Sciatic nerve (tissue), 2 donors: ENCODE data around the gene TRIM14. TPM values are rescaled to one million over a fixed set of nuclear protein-coding genes. Genes with fewer than 3 reads are reported as not detected.
"Not testable (repeated sequence)": the region's sequence is repeated elsewhere in the genome, so short reads cannot be mapped to it uniquely, and the experiment has no call there.

Source experiments
- ATAC-seq: fragments of 200-7000 bp; cut with Tn5 transposase; one replicate; pipeline ENCODE4 v1.9.1; 2020; ENCODE audit warnings: mild to moderate bottlenecking, moderate library complexity
- DNase-seq: peaks from one replicate; pipeline ENCODE4 v3.0.0-alpha.2; 2020; ENCODE audit warnings: low spot score
- intact Hi-C: fragments of 100-400 bp; cut with DNase I; formaldehyde crosslinking; loops from one replicate; pipeline ENCODE4 v1.14.2; 2022
- total RNA-seq: library from RNA; stranded (reverse); fragmentation: NEBNext Ultra II Directional; extraction: Animal tissue kit (Norgen Biotek cat#: 25700); gene quantifications from one replicate; pipeline ENCODE4 v1.2.1, GENCODE V29; 2021
- donor health status: DM: no; HTN: no; CAD: no.
- donor health status: DM: no; HTN: no; CAD: no.

TRIM14 gene
- total RNA-seq, 1 donor from 2014 or later, result 12.6 TPM

DNA sequence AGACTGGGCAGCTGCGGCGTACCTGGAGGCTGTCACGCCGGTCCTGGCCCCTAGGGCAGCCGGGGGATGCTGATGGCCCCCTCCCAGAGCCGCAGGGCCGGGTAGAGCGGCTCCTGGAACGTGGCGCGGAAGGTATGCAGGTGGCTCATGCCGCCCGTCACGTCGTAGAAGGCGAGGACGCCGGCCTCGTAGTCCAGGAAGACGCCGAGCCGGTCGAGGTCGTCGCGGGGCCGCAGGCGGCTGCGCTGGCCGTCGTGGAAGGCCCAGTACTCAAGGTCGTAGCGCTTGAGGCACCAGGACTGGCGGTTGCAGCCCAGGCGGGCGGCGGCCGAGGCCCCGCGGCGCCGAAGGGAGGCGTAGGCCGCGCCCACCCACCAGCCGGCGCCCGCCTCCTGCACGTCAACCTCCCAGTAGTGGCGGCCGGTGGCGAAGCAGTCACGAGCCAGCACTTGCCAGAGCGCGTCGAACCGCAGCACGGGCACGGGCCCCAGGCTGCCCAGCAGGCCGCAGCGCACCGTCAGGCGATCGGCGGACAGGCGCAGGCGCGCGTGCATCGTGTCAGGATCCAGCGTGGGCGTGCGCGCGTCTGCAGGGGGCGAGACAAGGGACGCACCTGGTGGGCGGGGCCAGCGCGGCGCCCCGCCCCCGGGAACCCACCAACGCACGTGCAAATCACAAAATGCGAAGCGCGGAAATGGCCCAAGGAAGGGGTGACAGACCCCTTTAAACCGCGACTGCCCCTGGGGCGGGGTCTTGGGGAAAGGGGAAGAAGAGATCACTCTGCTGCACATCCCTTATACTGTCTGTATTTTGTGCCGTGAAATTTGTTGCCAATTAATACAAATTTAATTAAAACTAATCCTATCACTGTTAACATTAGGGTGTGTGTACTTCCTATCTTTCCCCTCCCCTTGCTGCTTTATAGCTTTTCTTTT is 31.3 kb downstream of the TRIM14 start:
- intact Hi-C loops, result no loop called here
- DNase-seq (peak; percentile 76), ATAC-seq (peak; percentile 84)

DNA sequence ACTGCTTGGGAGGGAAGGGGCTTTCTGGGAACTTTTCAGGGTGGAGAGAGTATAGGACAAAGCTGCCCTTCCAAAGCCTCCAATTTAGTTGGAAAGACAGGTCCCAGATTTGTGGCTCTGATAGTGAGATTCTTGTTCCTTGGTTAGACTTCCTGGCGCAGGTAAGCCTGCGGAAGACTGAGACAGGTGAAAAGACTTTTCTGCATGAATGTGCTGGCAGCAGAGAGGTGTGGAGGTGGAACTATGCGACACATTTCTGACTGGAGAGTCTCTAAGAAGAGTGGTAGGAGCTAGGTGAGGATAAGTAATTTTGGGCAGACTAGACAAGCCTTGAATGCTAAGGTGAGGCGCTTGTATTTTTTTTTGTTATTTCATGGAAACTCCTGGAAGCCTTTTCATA is 32.6 kb downstream of the TRIM14 start:
- DNase-seq, result no peak
- no peak for ATAC-seq
- intact Hi-C loops, result no loop called here

DNA sequence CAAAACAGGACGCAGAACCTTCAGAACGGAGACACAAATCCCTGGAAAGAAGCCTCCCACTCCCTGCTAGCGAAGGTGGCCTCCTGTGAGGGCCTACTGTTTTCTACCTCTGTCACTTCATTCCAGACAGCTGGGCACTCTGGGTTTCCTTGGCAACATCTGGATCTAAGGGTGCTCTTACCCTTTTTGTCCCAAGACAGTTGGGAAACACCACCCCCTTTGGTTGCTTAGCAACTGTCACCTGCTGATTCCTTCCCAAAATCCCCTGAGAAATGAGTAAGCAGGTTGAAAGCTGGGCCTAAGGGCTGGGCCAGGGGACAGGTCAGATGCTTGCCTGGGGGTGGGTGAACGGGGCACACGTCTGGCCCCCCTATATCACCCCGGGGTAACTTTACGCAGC is 33.1 kb downstream of the TRIM14 start:
- ATAC-seq, result no peak
- no peak for DNase-seq
- intact Hi-C loops, result no loop called here

DNA sequence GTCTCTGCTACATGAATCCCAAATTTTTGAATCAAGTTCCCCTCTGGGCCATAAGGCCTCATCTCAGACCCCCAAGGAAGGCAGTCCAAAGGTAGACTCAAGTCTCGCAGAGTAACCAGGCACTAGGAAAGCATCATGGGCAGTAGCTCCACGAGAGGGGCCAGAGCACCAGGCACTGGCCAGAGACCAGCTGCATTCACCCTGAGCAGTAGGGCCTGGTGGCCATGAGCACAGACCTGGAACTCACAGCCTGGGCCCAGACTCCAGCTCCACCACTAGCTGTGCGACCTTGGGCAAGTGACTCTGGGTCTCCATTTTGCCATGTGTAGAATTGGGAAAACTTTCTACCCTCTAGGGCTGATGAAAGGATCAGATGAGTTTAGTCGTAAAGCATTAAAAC is 34.0 kb downstream of the TRIM14 start:
- intact Hi-C loops, result no loop called here
- ATAC-seq (no peak), DNase-seq (no peak)

DNA sequence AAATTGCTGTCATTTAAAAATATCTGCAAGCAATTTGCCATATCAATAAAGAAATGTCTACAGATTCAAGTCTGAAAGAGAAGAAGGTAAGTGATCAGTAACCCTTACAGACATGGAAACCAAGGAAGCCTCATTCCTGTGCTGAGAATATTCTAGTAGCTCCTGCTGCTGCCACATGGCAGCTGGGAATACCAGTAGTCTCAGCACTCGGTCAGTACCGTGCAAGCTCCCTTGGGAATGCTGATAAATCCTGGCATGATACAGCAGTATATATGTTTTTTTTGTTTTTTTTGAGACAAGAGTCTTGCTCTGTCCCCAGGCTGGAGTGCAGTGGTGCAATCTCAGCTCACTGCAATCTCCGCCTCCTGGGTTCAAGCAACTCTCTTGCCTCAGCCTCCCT is 34.6 kb downstream of the TRIM14 start:
- DNase-seq, result no peak
- intact Hi-C loops, result no loop called here
- no peak for ATAC-seq

DNA sequence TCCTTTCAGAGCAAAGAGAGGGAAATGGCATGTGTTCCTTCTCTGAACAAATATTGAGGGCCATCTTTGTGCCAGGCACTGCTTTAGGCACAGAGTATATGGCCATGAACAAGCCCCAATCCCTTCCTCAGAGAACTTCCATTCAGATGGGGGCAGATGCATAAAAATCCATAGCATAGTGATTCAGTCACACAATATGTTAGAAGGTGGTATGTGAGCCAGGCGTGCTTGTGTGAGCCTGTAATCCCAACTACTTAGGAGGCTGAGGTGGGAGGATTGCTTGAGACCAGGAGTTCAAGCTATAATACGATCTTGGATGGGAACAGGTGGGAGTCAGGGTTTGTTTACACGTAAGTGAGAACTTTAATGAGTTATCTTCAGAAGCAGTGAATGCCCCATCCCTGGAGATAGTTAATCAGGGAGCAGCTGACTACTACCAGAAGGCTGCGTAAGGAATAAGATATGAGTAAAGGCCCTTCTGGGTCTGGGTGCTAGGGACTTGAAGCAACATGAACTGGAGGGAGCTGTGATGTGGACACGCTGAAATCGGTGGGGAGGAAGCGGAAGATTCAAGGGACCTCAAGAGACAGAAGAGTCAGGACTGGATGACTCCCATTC is 35.3 kb downstream of the TRIM14 start:
- intact Hi-C loops, result no loop called here
- no peak for ATAC-seq
- no peak for DNase-seq

DNA sequence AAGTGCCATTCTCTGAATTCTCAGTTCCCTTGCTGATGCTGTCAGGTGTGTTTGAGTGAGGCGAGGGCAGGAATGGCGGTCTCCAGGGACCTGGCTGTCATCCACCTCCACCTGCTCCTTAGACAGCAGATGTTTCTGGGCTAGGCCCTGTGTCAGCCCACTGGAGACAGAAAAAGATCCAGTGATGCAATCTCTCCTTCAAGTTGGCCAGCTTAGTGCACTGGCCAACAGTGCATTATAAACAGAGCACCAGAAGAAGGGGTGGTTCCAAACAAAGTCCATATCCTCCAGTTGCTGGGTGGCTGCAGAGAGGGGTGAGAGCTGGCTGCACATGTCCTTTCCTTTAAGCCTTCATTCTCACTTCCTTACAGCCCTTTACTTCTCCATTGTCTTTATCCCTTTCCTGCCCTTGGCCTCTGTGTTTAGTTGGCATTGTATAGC is 35.9 kb downstream of the TRIM14 start:
- ATAC-seq (peak; percentile 75), DNase-seq (no peak)
- intact Hi-C loops, result no loop called here

DNA sequence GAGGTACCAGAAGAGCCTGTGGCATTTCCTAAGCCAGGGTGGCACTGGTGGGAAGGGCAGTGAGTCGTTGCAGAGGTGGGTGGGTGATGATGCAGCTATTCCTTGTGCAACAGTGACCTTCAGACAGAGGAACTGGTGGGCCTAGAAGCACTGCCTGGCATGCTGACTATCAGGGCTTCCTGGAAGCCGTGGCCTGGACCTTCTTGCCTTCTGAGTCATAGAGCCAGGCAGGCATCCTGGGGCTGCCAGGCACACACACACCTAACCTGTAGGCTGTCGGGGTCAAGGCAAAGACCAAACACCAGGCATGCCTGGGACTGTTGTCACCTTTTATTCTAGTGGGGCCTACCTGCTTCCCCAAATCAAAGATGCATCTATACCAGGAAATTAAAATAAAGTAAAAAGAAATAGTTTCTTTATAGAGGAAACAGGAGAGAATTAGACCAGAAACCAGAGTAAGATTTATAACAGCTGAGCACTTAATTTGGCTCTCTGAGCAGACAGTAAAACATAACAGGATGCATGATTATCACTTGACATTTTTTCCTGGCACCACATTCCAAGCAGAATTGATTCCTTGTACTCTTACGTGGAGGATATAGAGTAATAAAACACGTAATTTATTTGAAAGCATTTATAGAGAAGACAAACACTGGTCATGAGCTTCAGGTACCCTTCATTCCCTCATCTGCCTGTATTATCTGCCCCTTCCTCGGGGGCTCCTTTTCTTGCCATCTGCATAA is 37.4 kb downstream of the TRIM14 start:
- ATAC-seq (no peak), DNase-seq (no peak)
- intact Hi-C loops, result no loop called here

DNA sequence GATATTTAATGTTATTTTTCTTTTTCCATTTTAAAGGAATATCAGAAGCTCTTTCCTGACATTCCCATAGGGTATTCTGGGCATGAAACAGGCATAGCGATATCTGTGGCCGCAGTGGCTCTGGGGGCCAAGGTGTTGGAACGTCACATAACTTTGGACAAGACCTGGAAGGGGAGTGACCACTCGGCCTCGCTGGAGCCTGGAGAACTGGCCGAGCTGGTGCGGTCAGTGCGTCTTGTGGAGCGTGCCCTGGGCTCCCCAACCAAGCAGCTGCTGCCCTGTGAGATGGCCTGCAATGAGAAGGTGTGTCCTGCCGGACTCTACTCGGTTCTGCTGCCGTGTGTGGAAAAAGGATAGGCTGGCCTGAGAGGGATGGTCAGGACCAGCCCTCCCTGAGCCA is 38.2 kb downstream of the TRIM14 start:
- ATAC-seq (no peak), DNase-seq (no peak)
- intact Hi-C loops, result no loop called here

DNA sequence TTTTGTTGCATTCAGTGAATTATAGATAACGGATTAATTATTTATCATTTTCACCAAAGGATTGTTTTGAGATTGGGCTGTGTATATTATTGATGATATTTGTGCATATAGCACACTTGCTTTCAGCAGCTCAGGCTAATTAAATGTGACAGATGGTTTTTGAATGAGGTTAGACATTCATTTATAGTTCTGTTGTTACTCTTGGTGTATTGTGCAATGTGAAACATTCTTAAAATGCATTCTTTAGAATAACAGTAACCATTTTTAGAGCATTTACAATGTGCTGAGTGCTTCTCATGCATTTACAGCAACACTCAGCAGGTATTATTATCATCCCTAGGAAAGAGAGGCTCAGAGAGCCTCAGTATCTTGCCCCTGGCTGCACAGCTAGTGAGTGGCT is 38.7 kb downstream of the TRIM14 start:
- ATAC-seq, result no peak
- intact Hi-C loops, result no loop called here

DNA sequence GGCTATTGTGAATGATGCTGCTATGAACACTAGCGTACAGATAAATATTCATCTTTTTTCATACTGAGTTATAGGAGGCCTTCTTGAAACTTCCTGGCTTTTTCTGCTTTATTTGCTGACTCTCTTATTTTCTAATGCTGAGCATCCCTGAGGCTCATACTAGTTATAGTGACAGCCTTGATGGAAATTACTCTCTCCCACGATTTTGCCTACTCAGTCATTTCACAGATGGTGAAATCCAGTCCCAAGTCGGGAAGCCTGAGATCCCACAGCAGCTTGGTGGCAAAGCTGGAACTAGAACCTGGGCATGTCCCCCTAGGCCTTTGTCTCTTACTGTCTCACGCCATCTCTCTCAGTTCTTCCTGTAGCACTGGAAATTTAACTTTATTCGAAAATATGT is 40.1 kb downstream of the TRIM14 start:
- intact Hi-C loops, result loop anchor here (10.0 kb wide), 1 partner anchor 126 kb away; no protein-coding TSS in a partner anchor

More for the DNA sequence above, 38.7 kb downstream of the TRIM14 start:
- no peak for DNase-seq

DNA sequence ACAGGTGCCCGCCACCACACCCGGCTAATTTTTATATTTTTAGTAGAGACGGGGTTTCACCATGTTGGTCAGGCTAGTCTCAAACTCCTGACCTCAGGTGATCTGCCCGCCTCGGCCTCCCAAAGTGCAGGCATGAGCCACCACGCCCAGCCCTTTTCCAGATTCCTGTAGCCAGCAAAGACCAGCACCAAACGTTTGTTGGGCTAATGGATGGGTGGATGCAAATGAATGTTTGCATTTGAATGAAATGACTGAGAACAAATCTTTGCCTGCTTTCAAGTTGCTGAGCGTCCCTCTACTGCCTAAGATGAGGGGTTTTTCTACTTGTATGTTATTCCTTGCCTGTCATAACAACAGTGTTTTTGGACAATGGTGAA is 42.5 kb downstream of the TRIM14 start:
- not testable (repeated sequence) for ATAC-seq, DNase-seq
- intact Hi-C loops, result loop anchor here (10.0 kb wide), 1 partner anchor 128 kb away; no protein-coding TSS in a partner anchor

More for the DNA sequence above, 40.1 kb downstream of the TRIM14 start:
- DNase-seq (no peak), ATAC-seq (no peak)

DNA sequence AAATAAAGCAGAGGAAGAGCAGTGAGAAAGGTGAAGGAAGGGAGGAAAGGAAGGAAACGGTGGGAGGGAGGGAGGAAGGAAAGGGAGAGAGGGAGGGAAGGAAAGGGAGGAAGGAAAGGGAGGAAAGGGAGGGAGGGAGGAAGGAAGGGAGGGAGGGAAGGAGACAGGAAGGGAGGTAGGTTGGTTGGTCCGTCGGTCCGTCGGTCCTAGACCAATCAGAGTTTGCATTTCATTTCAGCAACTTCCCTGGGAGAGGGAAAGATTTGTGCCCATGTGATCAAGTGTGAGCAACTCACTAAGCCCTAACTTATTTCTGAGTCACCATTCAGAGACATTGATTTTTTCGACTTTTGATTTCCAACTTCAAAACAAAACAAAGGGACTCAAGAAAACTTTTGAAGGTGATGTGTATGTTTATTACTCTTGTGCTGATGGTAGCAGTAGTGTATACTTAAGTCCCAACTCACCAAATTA is 43.7 kb downstream of the TRIM14 start:
- intact Hi-C loops, result loop anchor here (10.0 kb wide), 1 partner anchor 129 kb away; no protein-coding TSS in a partner anchor
- peak; percentile 77 for ATAC-seq

DNA sequence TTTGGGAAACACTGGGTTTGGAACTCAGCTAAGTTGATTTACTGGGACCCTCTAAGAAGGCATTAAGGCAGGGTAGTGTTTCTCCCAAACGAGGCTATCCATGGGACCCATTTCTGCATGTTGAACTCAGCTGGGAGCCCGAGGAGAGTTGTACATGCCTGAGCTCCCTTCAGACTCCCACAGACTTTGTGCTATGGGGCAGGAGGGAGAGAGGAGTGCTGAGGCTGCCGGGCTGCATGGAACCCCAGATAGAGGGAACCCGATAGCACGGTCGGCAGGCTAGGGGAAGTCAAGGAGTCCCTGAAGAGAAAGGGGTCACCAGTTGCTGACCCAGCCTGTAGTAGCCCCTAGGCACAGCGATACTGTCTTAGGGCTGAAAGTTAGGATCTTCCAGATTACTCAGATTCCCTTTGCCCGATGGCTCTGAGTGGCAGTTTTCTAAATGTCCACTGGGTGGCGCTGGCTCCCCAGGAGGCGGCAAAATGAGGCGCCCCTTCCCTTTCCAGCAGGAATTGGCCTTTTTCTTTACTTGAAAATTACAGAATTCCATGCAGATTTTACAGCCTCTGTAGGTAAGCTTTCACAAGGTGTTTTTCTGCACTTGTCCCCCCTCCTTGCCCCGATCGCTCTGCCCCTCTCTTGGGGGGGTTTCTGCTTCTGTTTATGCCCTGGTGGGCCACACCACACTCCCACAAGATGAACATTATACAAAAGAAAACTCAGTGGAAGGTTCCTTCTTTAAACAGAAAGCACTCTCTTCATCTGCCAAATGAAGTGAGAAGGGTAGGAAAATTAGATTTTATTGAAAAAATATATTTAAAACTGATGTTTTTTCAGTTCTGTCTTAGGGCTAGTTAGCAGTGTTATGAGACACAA is 44.7 kb downstream of the TRIM14 start:
- DNase-seq (peak; percentile 83), ATAC-seq (peak; percentile 81)
- intact Hi-C loops, result loop anchor here (10.0 kb wide), 1 partner anchor 130 kb away; no protein-coding TSS in a partner anchor

More for the DNA sequence above, 43.7 kb downstream of the TRIM14 start:
- DNase-seq, result no peak

DNA sequence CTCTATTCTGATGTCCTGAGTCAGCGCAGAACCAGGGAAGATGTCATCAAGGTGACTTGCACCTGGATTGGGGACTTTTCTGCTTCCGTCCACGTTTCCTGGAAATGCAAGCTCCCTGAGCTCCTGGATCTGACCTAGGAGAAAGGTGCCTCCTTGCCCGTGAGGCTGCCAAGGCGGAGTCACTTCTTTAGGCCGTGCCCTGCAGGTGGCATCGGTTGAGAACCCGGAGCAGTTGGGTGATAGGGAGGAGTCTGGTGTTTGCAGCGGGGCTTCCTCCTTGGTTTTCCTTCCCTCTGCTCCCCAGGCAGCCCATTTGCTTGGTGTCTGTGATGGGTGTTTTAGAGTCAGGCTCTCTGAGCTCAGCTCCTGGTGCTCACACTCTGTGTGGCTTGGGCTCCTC is 47.3 kb downstream of the TRIM14 start:
- intact Hi-C loops, result loop anchor here (10.0 kb wide), 1 partner anchor 133 kb away; no protein-coding TSS in a partner anchor
- DNase-seq, result no peak
- no peak for ATAC-seq

DNA sequence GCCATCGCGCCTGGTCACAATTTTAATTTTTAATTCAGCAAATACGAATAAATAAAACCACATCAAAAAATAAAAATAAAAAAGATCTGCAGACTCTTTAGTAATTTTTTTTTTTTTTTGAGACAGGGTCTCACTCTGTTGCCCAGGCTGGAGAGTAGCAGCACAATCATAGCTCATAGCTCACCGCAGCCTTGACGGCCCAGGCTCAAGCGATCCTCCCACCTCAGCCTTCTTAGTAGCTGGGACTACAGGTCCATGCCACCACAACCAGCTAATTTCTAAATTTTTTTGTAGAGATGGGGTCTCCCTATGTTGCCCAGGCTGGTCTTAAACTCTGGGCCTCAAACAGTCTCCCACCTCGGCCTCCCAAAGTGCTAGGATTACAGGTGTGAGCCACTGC is 48.3 kb downstream of the TRIM14 start:
- no peak for DNase-seq
- intact Hi-C loops, result loop anchor here (10.0 kb wide), 1 partner anchor 134 kb away; no protein-coding TSS in a partner anchor

DNA sequence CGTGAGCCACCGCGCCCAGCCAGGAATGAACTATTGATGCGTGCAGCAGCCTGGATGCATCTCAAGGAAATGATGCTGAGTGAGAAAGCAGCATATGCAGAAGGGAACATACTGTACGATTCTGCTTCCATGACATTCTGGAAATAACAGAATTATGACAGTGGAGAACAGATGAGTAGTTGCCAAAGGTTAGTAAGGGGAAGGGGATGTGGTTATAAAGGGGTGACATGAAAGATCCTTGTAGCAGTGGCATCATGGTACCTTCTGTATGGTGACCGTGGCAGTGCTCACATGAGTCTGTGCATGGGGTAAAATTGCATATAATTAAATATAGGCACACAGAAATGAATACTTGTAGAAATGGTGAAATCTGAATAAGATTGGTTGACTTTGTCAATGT is 49.5 kb downstream of the TRIM14 start:
- intact Hi-C loops, result no loop called here
- no peak for ATAC-seq
- DNase-seq, result no peak

More for the DNA sequence above, 48.3 kb downstream of the TRIM14 start:
- no peak for ATAC-seq

DNA sequence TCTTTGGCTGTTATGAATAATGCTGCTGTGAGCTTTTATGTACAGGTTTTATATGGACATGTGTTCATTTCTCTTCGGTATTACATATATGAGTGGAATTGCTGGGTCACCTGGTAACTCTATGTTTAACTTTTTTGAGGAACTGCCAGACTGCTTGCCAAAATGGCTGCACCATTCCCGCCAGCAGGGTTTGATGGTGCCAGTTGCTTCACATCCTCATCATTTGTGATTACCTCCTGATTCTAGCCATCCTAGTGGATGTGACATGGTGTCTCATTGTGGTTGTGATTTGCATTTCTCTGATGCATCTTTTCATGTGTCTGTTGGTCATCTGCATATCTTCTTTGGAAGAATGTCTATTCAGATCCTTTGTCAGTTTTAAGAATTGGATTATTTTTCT is 51.8 kb downstream of the TRIM14 start:
- no peak for ATAC-seq
- DNase-seq, result no peak
- intact Hi-C loops, result no loop called here
